HG03159 (cell line): ENCODE measurements around the gene EVI5L.

Source experiments
- ATAC-seq: cut with Tn5 transposase; IDR thresholded peaks from one replicate; pipeline ENCODE4 v1.9.1; 2021; ENCODE audit warnings: mild to moderate bottlenecking, moderate library complexity; ENCODE audit not compliant: unreplicated experiment

Gene EVI5L

GRCh38 chr19:7894612-7895309, 64.7 kb downstream of the EVI5L start:
- no peak for ATAC-seq

DNA sequence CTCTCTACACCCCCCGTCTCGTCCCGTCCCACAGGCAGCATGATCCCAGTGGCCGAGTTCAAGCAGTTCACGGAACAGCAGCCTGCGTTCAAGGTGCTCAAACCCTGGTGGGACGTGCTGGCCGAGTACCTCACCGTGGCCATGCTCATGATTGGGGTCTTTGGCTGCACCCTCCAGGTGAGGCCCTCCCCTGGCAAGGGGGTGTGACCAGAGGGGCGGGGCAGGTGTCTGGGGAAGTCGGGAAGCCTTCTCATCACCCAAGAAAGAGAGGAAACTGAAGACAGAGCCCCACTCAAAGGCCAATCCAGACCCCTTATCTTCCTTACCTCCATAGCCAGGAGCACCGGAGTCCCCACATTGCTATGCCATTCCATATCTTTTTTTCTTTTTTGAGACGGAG, 65.5 kb downstream of the EVI5L start:
- ATAC-seq: no peak

- no peak for ATAC-seq
Observed at GRCh38 chr19:7897292-7897691, 67.3 kb downstream of the EVI5L start.

DNA sequence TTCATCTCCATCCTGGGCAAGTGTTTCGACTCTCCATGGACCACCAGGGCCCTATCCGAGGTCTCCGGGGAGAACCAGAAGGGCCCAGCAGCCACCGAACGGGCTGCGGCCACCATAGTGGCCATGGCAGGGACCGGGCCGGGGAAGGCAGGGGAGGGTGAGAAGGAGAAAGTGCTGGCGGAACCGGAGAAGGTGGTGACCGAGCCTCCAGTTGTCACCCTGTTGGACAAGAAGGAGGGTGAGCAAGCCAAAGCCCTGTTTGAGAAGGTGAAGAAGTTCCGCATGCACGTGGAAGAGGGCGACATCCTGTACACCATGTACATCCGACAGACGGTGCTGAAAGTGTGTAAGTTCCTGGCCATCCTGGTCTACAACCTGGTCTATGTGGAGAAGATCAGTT, 68.9 kb downstream of the EVI5L start:
- ATAC-seq: no peak

DNA sequence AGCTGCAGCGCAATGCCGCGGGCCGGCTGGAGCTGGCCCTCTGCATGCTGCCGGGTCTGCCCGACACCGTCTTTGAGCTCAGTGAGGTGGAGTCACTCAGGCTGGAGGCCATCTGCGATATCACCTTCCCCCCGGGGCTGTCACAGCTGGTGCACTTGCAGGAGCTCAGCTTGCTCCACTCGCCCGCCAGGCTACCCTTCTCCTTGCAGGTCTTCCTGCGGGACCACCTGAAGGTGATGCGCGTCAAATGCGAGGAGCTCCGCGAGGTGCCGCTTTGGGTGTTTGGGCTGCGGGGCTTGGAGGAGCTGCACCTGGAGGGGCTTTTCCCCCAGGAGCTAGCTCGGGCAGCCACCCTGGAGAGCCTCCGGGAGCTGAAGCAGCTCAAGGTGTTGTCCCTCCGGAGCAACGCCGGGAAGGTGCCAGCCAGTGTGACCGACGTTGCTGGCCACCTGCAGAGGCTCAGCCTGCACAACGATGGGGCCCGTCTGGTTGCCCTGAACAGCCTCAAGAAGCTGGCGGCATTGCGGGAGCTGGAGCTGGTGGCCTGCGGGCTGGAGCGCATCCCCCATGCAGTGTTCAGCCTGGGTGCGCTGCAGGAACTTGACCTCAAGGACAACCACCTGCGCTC, 69.8 kb downstream of the EVI5L start:
- no peak for ATAC-seq

- ATAC-seq: no peak
Observed at GRCh38 chr19:7900401-7900870, 70.4 kb downstream of the EVI5L start.

DNA sequence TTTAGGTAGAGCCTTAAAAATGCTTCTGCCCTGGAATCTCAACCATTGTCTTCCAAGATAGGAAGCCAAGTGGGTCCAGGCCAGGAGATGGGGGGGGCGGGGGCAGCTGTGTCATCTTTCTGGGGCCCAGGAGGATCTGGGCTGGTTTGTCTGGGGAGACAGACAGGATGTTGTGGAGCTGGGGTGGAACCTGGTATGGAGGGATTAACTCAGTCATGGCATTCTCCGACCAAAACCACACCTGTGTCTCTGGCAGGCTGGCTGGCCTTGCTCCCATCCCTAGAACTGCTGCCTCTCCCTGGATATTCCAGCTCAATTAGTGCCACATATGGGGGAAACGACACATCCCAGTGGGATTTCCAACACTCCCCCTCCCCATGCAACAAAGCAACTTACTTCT, 70.9 kb downstream of the EVI5L start:
- no peak for ATAC-seq

DNA sequence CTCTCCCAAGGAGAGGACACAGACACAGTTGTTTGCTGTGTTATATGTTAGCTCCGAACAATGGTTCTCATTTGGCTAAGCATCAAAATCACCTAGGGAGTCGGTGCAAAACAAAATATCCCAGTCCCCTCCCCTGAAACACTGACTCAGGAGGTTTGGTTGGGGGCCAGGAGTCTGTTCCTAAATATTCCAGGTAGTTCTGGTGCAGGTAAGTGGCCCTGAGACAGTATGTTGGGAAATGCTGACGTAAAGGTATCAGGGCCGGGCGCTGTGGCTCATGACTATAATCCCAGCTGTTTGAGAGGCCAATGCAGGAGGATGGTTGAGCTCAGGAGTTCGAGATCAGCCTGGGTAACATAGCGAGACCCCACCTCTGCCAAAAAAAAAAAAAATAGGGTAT, 71.3 kb downstream of the EVI5L start:
- no peak for ATAC-seq

DNA sequence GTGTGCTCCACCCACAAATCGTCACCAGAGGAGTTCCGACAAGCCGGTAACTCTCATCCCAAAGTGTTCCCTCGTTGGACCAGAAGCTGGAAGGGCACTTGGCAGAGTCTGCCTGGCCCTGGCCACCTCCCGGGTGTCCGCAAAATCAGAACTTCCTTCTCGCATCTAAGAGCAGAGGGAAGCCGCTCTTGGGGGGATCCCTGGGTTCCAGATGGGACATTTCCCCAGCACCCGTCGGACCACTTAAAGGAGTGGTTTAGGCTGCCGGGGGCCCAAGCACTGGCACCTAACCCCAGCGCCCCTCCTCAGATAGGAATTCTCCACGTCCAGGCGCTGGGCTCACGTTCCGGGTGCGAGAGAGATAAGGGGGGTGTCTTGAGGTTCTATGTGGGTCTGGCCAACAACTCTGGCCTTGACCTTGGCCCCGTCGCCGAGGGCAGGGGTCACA, 72.8 kb downstream of the EVI5L start:
- peak; percentile 2 for ATAC-seq

- peak; percentile 79 for ATAC-seq
Observed at GRCh38 chr19:7903244-7904073, 73.4 kb downstream of the EVI5L start, which contains the start of gene MAP2K7. TSS of gene MAP2K7 (plus strand) at chr19:7903877. CDS start at chr19:7903945, 68 bp downstream.

GRCh38 chr19:7904074-7905020, 74.3 kb downstream of the EVI5L start:
- peak; percentile 37 for ATAC-seq

DNA sequence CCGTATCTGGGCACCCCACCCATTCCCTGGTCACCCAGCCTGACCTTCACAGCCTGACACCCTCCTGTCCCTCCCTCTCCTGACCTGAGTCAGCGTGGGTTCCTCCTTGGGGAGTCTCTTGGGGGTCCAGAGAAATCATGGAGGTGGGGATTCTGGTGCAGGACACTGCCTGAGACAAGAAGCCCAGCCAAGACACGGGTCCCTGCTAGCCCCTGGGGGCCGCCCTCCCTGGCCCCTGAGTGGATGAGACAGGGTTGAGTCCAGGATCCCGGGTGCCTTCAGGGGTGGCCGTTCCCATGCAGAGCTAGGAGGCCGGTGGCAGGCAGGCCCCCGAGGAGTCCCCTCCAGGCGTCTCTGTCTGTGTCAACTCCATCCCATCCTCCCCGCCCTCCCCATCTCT, 75.2 kb downstream of the EVI5L start:
- ATAC-seq: no peak

DNA sequence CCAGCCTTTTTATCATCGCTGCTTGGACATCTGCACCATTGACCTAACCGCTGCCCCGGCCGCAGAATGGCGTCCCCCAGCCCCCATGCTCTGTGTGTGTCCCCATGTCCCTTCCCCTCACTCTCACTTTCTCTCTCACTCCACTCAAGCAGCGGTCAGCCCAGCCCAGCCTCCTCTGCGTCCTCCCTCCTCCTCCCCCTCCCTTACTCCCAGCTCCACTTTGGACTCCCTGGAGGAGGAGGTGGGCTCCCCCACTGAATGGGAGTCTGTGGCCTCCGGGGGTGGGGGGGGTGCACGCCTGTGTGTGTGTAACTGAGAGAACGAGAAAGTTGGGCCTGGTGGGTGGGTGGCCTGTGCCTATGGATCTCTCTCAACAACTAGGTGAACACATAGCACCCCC, 75.8 kb downstream of the EVI5L start:
- ATAC-seq: no peak

DNA sequence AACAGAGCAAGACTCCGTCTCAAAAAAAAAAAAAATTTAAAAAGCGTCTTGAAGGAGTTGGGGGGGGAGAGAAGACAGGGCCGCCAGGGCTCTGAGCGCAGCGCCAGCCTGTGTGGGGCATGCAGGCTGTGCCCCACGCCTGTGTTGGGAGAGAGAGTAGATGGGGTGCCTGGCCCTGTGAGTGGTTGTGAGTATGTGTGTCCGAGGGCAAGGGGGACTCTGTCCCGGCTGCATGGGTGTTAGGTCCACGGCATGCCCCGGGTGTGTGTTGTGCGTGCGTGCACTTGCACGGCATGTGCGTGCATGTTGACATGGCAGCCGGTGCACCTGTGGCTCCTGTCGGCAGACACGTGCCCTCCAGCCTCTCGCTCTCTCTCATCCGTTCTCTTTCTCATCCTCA, 77.1 kb downstream of the EVI5L start:
- no peak for ATAC-seq

GRCh38 chr19:7907544-7907943, 77.5 kb downstream of the EVI5L start:
- ATAC-seq: no peak

DNA sequence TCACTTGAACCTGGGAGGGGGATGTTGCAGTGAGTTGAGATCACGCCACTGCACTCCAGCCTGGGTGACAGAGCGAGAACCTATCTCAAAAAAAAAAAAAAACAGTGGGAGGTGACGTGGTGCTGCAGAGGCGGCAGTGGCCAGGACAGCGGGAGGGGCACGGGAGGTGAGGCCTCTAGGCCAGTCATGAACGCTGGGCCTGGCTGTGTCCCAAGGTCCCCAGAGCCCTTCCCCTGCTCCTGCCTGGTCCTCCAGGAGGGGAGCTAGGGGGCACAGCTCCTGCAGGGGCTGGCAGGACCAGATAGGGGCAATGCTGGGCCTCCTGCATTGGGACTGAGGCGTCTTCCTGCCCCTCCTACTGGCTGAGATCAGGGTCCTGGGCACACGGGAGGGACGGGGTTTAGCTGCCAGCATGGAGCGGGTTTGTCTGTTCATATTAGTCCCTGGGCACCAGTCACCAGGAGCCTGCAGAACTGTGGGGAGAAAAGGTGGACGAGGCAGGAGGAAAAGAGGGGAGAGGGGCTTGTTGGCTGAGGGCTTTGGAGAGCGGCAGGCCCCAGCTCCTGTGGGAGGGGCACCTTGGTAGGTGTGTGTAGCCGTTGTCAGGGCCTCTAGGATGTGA, 78.2 kb downstream of the EVI5L start:
- no peak for ATAC-seq

GRCh38 chr19:7908742-7909461, 78.9 kb downstream of the EVI5L start:
- ATAC-seq: no peak

- ATAC-seq: no peak
Observed at GRCh38 chr19:7909471-7910067, 79.6 kb downstream of the EVI5L start.
